IPS-15b (cell line): Measurements from ENCODE around the gene PRR22.

ENCODE experiments used
- H3K27me3 ChIP-seq: one replicate; pipeline ENCODE4 v1.6.1; 2013; ENCODE audit warnings: low read length; ENCODE audit not compliant: control insufficient read depth, insufficient read depth
- H3K36me3 ChIP-seq: one replicate; pipeline ENCODE4 v1.6.1; 2013; ENCODE audit warnings: low read length; ENCODE audit not compliant: control insufficient read depth, insufficient read depth
- H3K4me1 ChIP-seq: one replicate; pipeline ENCODE4 v1.6.1; 2013; ENCODE audit warnings: mild to moderate bottlenecking, low read length; ENCODE audit not compliant: control insufficient read depth, insufficient read depth
- H3K4me3 ChIP-seq: one replicate; pipeline ENCODE4 v1.5.1; 2013; ENCODE audit warnings: low read depth, low read length
- H3K9ac ChIP-seq: one replicate; pipeline ENCODE4 v1.6.1; 2013; ENCODE audit warnings: low read depth, mild to moderate bottlenecking, low read length
- H3K9me3 ChIP-seq: one replicate; pipeline ENCODE4 v1.6.1; 2013; ENCODE audit warnings: mild to moderate bottlenecking, low read length; ENCODE audit not compliant: control insufficient read depth, insufficient read depth

The PRR22 gene

GRCh38 chr19:5799247-5800241 is 15.0 kb upstream of the PRR22 start:
- peaks cover 2% of the 10 kb centered on the region for H3K4me1 ChIP-seq
- H3K9ac ChIP-seq: no peak overlapping the region
- no peak overlapping the region for H3K4me3 ChIP-seq
- H3K9me3 ChIP-seq: no peaks in the 10 kb centered on the region
- H3K27me3 ChIP-seq: peaks cover 14% of the 10 kb centered on the region
- H3K36me3 ChIP-seq: no peaks in the 10 kb centered on the region

GRCh38 chr19:5798244-5798643 is 13.7 kb upstream of the PRR22 start:
- peaks cover 9% of the 10 kb centered on the region for H3K27me3 ChIP-seq
- no peak overlapping the region for H3K4me3 ChIP-seq
- H3K9ac ChIP-seq: no peak overlapping the region
- H3K4me1 ChIP-seq: no peaks in the 10 kb centered on the region
- H3K9me3 ChIP-seq: no peaks in the 10 kb centered on the region
- no peaks in the 10 kb centered on the region for H3K36me3 ChIP-seq

- Histone ChIP-seq H3K9ac (no peak overlapping the region), H3K4me1 (no peaks in the 10 kb centered on the region), H3K4me3 (no peak overlapping the region), H3K36me3 (no peaks in the 10 kb centered on the region), H3K27me3 (no peaks in the 10 kb centered on the region), H3K9me3 (no peaks in the 10 kb centered on the region)
These were observed 10.9 kb upstream of the PRR22 start for GRCh38 chr19:5795382-5795919.

- Histone ChIP-seq H3K4me3 (no peak overlapping the region), H3K4me1 (no peaks in the 10 kb centered on the region), H3K9me3 (no peaks in the 10 kb centered on the region), H3K36me3 (peaks cover 12% of the 10 kb centered on the region), H3K9ac (no peak overlapping the region), H3K27me3 (no peaks in the 10 kb centered on the region)
These were observed 8.6 kb upstream of the PRR22 start for GRCh38 chr19:5793188-5793587.

- Histone ChIP-seq H3K4me3 (no peak overlapping the region), H3K27me3 (no peaks in the 10 kb centered on the region), H3K36me3 (peaks cover 22% of the 10 kb centered on the region), H3K9me3 (no peaks in the 10 kb centered on the region), H3K4me1 (no peaks in the 10 kb centered on the region), H3K9ac (no peak overlapping the region)
These were observed 7.7 kb upstream of the PRR22 start for GRCh38 chr19:5792224-5792623.

- H3K27me3 ChIP-seq: no peaks in the 10 kb centered on the region
- peak within 1 kb of the TSS; percentile 99 for H3K4me3 ChIP-seq
- peaks cover 36% of the 10 kb centered on the region for H3K36me3 ChIP-seq
- peak within 1 kb of the TSS; percentile 97 for H3K9ac ChIP-seq
- H3K4me1 ChIP-seq: no peaks in the 10 kb centered on the region
- no peaks in the 10 kb centered on the region for H3K9me3 ChIP-seq
These were observed 6.3 kb upstream of the PRR22 start, which contains the start of gene DUS3L for GRCh38 chr19:5790559-5791520. DUS3L (minus strand) TSS chr19:5791163; CDS start chr19:5791141, 22 bp downstream.

GRCh38 chr19:5789886-5790558 is 5.5 kb upstream of the PRR22 start:
- no peaks in the 10 kb centered on the region for H3K4me1 ChIP-seq
- H3K27me3 ChIP-seq: no peaks in the 10 kb centered on the region
- H3K9me3 ChIP-seq: no peaks in the 10 kb centered on the region
- peaks cover 43% of the 10 kb centered on the region for H3K36me3 ChIP-seq
- H3K4me3 ChIP-seq: peak overlapping the region; percentile 82
- no peak overlapping the region for H3K9ac ChIP-seq

- H3K36me3 ChIP-seq: peaks cover 45% of the 10 kb centered on the region
- no peaks in the 10 kb centered on the region for H3K4me1 ChIP-seq
- no peak overlapping the region for H3K9ac ChIP-seq
- no peaks in the 10 kb centered on the region for H3K9me3 ChIP-seq
- H3K4me3 ChIP-seq: no peak overlapping the region
- H3K27me3 ChIP-seq: no peaks in the 10 kb centered on the region
These were observed 4.8 kb upstream of the PRR22 start for GRCh38 chr19:5789351-5789761.

GRCh38 chr19:5788422-5788821 is 3.9 kb upstream of the PRR22 start:
- Histone ChIP-seq H3K4me1 (no peaks in the 10 kb centered on the region), H3K4me3 (no peak overlapping the region), H3K27me3 (no peaks in the 10 kb centered on the region), H3K9ac (no peak overlapping the region), H3K36me3 (peaks cover 48% of the 10 kb centered on the region), H3K9me3 (no peaks in the 10 kb centered on the region)

GRCh38 chr19:5787409-5788182 is 3.0 kb upstream of the PRR22 start:
- Histone ChIP-seq H3K4me1 (no peaks in the 10 kb centered on the region), H3K9ac (no peak overlapping the region), H3K27me3 (no peaks in the 10 kb centered on the region), H3K9me3 (no peaks in the 10 kb centered on the region), H3K4me3 (no peak overlapping the region), H3K36me3 (peaks cover 48% of the 10 kb centered on the region)
